ENCODE data around the gene NOL12.
"Not testable (repeated sequence)": the region's sequence is repeated elsewhere in the genome, so short reads cannot be mapped to it uniquely, and the experiment has no call there.

The NOL12 gene

GRCh38 chr22:37717235-37717634 is 31.1 kb downstream of the NOL12 start:
- DNase-seq = not testable (repeated sequence)

- DNase-seq = not testable (repeated sequence)
These were observed 31.7 kb downstream of the NOL12 start for GRCh38 chr22:37717746-37718305.

- DNase-seq = no peak
These were observed 39.6 kb downstream of the NOL12 start for GRCh38 chr22:37725551-37726240.

- peak; percentile 11 for DNase-seq
These were observed 40.2 kb downstream of the NOL12 start for GRCh38 chr22:37726241-37726887.

- DNase-seq = no peak
These were observed 42.5 kb downstream of the NOL12 start for GRCh38 chr22:37728620-37729019.

GRCh38 chr22:37731804-37732471 is 45.8 kb downstream of the NOL12 start:
- DNase-seq = peak; percentile 92

- no peak for DNase-seq
These were observed 46.8 kb downstream of the NOL12 start for GRCh38 chr22:37732699-37733607.

GRCh38 chr22:37733625-37734401 is 47.7 kb downstream of the NOL12 start:
- DNase-seq = no peak

- DNase-seq = no peak
These were observed 48.2 kb downstream of the NOL12 start for GRCh38 chr22:37734402-37734700.

GRCh38 chr22:37734964-37735451 is 48.9 kb downstream of the NOL12 start:
- peak; percentile 56 for DNase-seq

GRCh38 chr22:37739035-37739434 is 52.9 kb downstream of the NOL12 start:
- DNase-seq = no peak

- no peak for DNase-seq
These were observed 53.5 kb downstream of the NOL12 start for GRCh38 chr22:37739611-37740049.

GRCh38 chr22:37740455-37741311 is 54.5 kb downstream of the NOL12 start:
- DNase-seq = peak; percentile 17

- DNase-seq = peak; percentile 85
These were observed 55.2 kb downstream of the NOL12 start for GRCh38 chr22:37741312-37741795.

- DNase-seq = peak; percentile 3
These were observed 56.4 kb downstream of the NOL12 start for GRCh38 chr22:37742376-37743171.

Measured in DMS53 (cell line).